ENCODE measurements around the gene PIK3CD.
A peak's percentile ranks its signal among the peaks of the same experiment; 100 is the strongest.

PIK3CD gene

DNA sequence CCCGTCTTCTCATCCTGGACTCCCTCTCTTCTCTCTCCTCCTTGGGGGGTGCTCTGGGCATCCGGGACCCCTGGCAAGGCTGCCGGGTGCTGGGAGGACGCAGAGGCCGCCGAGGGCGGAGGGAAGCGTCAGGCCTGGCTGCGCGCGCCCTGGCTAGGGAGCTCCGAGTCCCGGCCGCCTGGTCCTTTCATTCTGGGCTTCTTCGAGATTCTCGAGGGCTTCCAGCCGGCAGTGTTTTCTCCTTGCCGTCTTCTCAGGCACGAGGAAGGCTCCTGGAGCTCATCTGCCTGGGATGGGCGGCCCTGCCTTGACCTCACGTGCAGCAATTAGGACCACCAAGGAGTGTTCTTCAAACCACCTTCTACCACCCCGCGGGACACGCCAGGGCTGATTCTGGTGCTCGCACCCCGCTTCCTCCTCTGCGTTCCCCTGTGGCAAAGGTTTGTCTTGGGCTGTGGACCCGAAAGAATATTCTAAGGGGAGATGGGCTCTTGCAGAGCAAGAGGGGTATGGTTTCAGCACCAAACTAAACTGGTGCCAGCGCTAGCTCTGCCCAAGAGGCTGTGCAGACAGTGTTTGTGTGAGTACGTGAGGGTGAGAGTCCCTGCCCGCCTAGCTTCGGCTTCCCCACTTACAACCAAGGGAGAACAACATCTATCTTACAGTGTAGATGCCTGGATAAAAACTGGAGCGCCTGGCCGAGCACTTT, 36.5 kb downstream of the PIK3CD start:
- Histone ChIP-seq H3K79me2 (ENCODE audit: control insufficient read depth, low read length) (peaks cover 53% of the 10 kb centered on the region), H3K4me1 (ENCODE audit: control insufficient read depth, low read length) (peaks cover 45% of the 10 kb centered on the region), H3F3A (ENCODE audit: control insufficient read depth, insufficient read depth) (peaks cover 20% of the 10 kb centered on the region), H3K27me3 (ENCODE audit: control insufficient read depth, low read length) (0 out of 2 replicates have a peak, but pooled peaks cover 4% of the 10 kb centered on the region), H3K4me3 (ENCODE audit: low read length) (peak overlapping the region; percentile 77), H3K9me3 (ENCODE audit: control insufficient read depth, insufficient read depth, low read length) (no peaks in the 10 kb centered on the region), H3K4me2 (ENCODE audit: low read length) (peak overlapping the region; percentile 81), H3K9me2 (replicated peaks; ENCODE audit: control insufficient read depth, low read length) (no peaks in the 10 kb centered on the region), H3K36me3 (ENCODE audit: control insufficient read depth, low read length) (peaks cover 8% of the 10 kb centered on the region; the same call in 1 of the 2 replicates), H3K27ac (ENCODE audit: low read depth, low read length) (no peak overlapping the region), H4K20me1 (ENCODE audit: control insufficient read depth, insufficient read depth, low read depth, low read length) (peaks cover 19% of the 10 kb centered on the region)
- no peak for TF ChIP-seq EZH2phosphoT487 (IDR thresholded peaks at IDR 0.05; ENCODE audit: borderline replicate concordance, low read length)
- no peak for TF ChIP-seq CTCF (IDR thresholded peaks at IDR 0.05; ENCODE audit: low read depth, low read length, poor library complexity, severe bottlenecking)

- Histone ChIP-seq H3K9me3 (ENCODE audit: control insufficient read depth, insufficient read depth, low read length) (no peaks in the 10 kb centered on the region), H3K4me1 (ENCODE audit: control insufficient read depth, low read length) (peaks cover 45% of the 10 kb centered on the region), H3K4me3 (ENCODE audit: low read length) (peak overlapping the region; percentile 77), H3K36me3 (ENCODE audit: control insufficient read depth, low read length) (peaks cover 8% of the 10 kb centered on the region; the same call in 1 of the 2 replicates), H3K27ac (ENCODE audit: low read depth, low read length) (no peak overlapping the region), H3K27me3 (ENCODE audit: control insufficient read depth, low read length) (0 out of 2 replicates have a peak, but pooled peaks cover 4% of the 10 kb centered on the region), H4K20me1 (ENCODE audit: control insufficient read depth, insufficient read depth, low read depth, low read length) (peaks cover 19% of the 10 kb centered on the region), H3K9me2 (replicated peaks; ENCODE audit: control insufficient read depth, low read length) (no peaks in the 10 kb centered on the region), H3K79me2 (ENCODE audit: control insufficient read depth, low read length) (peaks cover 50% of the 10 kb centered on the region), H3K4me2 (ENCODE audit: low read length) (peak overlapping the region; percentile 81), H3F3A (ENCODE audit: control insufficient read depth, insufficient read depth) (peaks cover 20% of the 10 kb centered on the region)
- no peak for TF ChIP-seq EZH2phosphoT487 (IDR thresholded peaks at IDR 0.05; ENCODE audit: borderline replicate concordance, low read length)
- no peak for TF ChIP-seq CTCF (IDR thresholded peaks at IDR 0.05; ENCODE audit: low read depth, low read length, poor library complexity, severe bottlenecking)
Measured at GRCh38 chr1:9688599-9688998, 37.1 kb downstream of the PIK3CD start.

- peaks cover 45% of the 10 kb centered on the region for H3K4me1 ChIP-seq (ENCODE audit: control insufficient read depth, low read length)
- H3K4me3 ChIP-seq (ENCODE audit: low read length), result peak overlapping the region; percentile 77
- H3K27me3 ChIP-seq (ENCODE audit: control insufficient read depth, low read length), result 0 out of 2 replicates have a peak, but pooled peaks cover 4% of the 10 kb centered on the region
- peaks cover 45% of the 10 kb centered on the region for H3K79me2 ChIP-seq (ENCODE audit: control insufficient read depth, low read length)
- peak overlapping the region; percentile 81 for H3K4me2 ChIP-seq (ENCODE audit: low read length)
- H3K9me3 ChIP-seq (ENCODE audit: control insufficient read depth, insufficient read depth, low read length), result no peaks in the 10 kb centered on the region
- no peak overlapping the region for H3K27ac ChIP-seq (ENCODE audit: low read depth, low read length)
- no peaks in the 10 kb centered on the region for H3K9me2 ChIP-seq (replicated peaks; ENCODE audit: control insufficient read depth, low read length)
- H3F3A ChIP-seq (ENCODE audit: control insufficient read depth, insufficient read depth), result peaks cover 20% of the 10 kb centered on the region
- peaks cover 19% of the 10 kb centered on the region for H4K20me1 ChIP-seq (ENCODE audit: control insufficient read depth, insufficient read depth, low read depth, low read length)
- H3K36me3 ChIP-seq (ENCODE audit: control insufficient read depth, low read length), result peaks cover 8% of the 10 kb centered on the region; the same call in 1 of the 2 replicates
- TF ChIP-seq EZH2phosphoT487 (IDR thresholded peaks at IDR 0.05; ENCODE audit: borderline replicate concordance, low read length), result no peak
- no peak for TF ChIP-seq CTCF (IDR thresholded peaks at IDR 0.05; ENCODE audit: low read depth, low read length, poor library complexity, severe bottlenecking)
Measured at GRCh38 chr1:9689011-9689706, 37.6 kb downstream of the PIK3CD start.
